ENCODE measurements around the gene LRRC4B.
A peak's percentile ranks its signal among the peaks of the same experiment; 100 is the strongest.

The LRRC4B gene

DNA sequence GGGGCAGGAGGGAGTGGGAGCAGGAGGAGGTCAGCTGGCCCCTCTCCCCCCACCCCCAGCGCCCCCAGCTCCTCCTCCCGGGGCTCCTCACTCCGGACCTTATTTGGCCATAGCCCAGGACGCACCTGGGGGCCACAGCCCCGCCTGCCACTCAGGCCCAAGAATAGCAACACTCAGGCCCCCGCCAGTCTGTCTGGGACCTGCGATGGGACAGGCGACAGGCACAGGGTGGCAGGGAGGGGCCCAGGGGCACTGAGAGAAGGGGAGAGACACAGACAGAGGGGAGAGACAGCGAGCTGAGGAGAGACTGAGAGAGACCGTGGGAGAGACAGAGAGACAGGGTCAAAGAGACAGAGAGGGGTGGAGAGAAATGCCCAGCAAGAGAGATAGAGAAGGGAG lies 67.5 kb downstream of the LRRC4B start (continued):
- TF ChIP-seq YY2 (tag by site-specific recombination; IDR thresholded peaks at IDR 0.05) (no peak), ZSCAN16 (tag by site-specific recombination; IDR thresholded peaks at IDR 0.05) (no peak), ZXDB (tag by site-specific recombination; IDR thresholded peaks at IDR 0.05) (no peak), ZNF391 (tag by site-specific recombination; IDR thresholded peaks at IDR 0.05; ENCODE audit: borderline replicate concordance, low read depth) (no peak), ZNF140 (tag by site-specific recombination; IDR thresholded peaks at IDR 0.05) (no peak)

GRCh38 chr19:50500060-50500752 lies 68.0 kb downstream of the LRRC4B start:
- ChIA-PET CTCF (interaction anchor here (0.5 to 2.3 kb wide), 5 partner anchors 13 to 596 kb away, joined by 3 to 8 read pairs (median 3); no protein-coding TSS in a partner anchor), POLR2A (interaction anchor here (0.5 to 0.7 kb wide), 2 partner anchors 11 to 108 kb away, joined by 3 read pairs; partner anchors contain the start of gene JOSD2)
- Histone ChIP-seq H3K9me3 (ENCODE audit: control insufficient read depth, insufficient read depth, low read depth, low read length) (no peaks in the 10 kb centered on the region), H3K4me1 (ENCODE audit: control insufficient read depth, insufficient read depth, low read length) (peaks cover 7% of the 10 kb centered on the region), H3K4me3 (ENCODE audit: low read depth, low read length) (no peak overlapping the region), H3K27ac (ENCODE audit: extremely low read depth, low read depth, low read length) (no peak overlapping the region), H3K36me3 (ENCODE audit: control insufficient read depth in 2 of 2, insufficient read depth in 1 of 2, low read length in 2 of 2) (no peaks in the 10 kb centered on the region; a peak in 1 of 3 replicates)
- TF ChIP-seq GLI2 (tag by site-specific recombination; IDR thresholded peaks at IDR 0.05; ENCODE audit: borderline replicate concordance, low read depth) (no peak), ZEB2 (tag by site-specific recombination; IDR thresholded peaks at IDR 0.05) (peak; percentile 54; the same call in 1 of the 2 replicates), ELK4 (IDR thresholded peaks at IDR 0.05; ENCODE audit: borderline replicate concordance, low read depth, low read length) (no peak), ZNF248 (tag by site-specific recombination; IDR thresholded peaks at IDR 0.05) (no peak), ZNF621 (tag by site-specific recombination; IDR thresholded peaks at IDR 0.05) (no peak), ZNF24 (tag by site-specific recombination; IDR thresholded peaks at IDR 0.05) (no peak), ZNF664 (tag by site-specific recombination; IDR thresholded peaks at IDR 0.05) (no peak), ZBTB48 (tag by site-specific recombination; IDR thresholded peaks at IDR 0.05) (no peak), OVOL3 (tag by site-specific recombination; IDR thresholded peaks at IDR 0.05) (no peak), ZNF544 (tag by site-specific recombination; IDR thresholded peaks at IDR 0.05) (no peak), KLF8 (tag by site-specific recombination; IDR thresholded peaks at IDR 0.05) (0 out of 2 replicates have a peak, but pooled peaks have one; percentile 12), ZBTB11 (tag by site-specific recombination; conservative IDR thresholded peaks at IDR 0.05; ENCODE audit: low read depth) (no peak), ZNF785 (tag by site-specific recombination; IDR thresholded peaks at IDR 0.05) (no peak), ZNF239 (tag by site-specific recombination; IDR thresholded peaks at IDR 0.05) (no peak), ZNF146 (tag by site-specific recombination; IDR thresholded peaks at IDR 0.05) (no peak), IKZF3 (tag by site-specific recombination; IDR thresholded peaks at IDR 0.05) (0 out of 2 replicates have a peak, but pooled peaks have one; percentile 14), ZNF350 (tag by site-specific recombination; IDR thresholded peaks at IDR 0.05) (no peak), ZNF629 (tag by site-specific recombination; IDR thresholded peaks at IDR 0.05) (no peak), ZNF19 (tag by site-specific recombination; IDR thresholded peaks at IDR 0.05; ENCODE audit: low read depth) (no peak), ZNF530 (tag by site-specific recombination; IDR thresholded peaks at IDR 0.05; ENCODE audit: low read depth) (no peak), ZSCAN18 (tag by site-specific recombination; IDR thresholded peaks at IDR 0.05) (no peak)
- TF ChIP-seq, protein P1, sequence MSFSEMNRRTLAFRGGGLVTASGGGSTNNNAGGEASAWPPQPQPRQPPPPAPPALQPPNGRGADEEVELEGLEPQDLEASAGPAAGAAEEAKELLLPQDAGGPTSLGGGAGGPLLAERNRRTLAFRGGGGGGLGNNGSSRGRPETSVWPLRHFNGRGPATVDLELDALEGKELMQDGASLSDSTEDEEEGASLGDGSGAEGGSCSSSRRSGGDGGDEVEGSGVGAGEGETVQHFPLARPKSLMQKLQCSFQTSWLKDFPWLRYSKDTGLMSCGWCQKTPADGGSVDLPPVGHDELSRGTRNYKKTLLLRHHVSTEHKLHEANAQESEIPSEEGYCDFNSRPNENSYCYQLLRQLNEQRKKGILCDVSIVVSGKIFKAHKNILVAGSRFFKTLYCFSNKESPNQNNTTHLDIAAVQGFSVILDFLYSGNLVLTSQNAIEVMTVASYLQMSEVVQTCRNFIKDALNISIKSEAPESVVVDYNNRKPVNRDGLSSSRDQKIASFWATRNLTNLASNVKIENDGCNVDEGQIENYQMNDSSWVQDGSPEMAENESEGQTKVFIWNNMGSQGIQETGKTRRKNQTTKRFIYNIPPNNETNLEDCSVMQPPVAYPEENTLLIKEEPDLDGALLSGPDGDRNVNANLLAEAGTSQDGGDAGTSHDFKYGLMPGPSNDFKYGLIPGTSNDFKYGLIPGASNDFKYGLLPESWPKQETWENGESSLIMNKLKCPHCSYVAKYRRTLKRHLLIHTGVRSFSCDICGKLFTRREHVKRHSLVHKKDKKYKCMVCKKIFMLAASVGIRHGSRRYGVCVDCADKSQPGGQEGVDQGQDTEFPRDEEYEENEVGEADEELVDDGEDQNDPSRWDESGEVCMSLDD (tag by site-specific recombination; IDR thresholded peaks at IDR 0.05): peak; percentile 69
- TF ChIP-seq, protein P2, sequence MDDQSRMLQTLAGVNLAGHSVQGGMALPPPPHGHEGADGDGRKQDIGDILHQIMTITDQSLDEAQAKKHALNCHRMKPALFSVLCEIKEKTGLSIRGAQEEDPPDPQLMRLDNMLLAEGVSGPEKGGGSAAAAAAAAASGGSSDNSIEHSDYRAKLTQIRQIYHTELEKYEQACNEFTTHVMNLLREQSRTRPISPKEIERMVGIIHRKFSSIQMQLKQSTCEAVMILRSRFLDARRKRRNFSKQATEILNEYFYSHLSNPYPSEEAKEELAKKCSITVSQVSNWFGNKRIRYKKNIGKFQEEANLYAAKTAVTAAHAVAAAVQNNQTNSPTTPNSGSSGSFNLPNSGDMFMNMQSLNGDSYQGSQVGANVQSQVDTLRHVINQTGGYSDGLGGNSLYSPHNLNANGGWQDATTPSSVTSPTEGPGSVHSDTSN (CRISPR knock-in tag; IDR thresholded peaks at IDR 0.05): no peak
